Measurements from ENCODE around the gene SACS.

The SACS gene

GRCh38 chr13:23279321-23279720 is 154.2 kb downstream of the SACS start:
- no peak for DNase-seq (ENCODE audit: low read depth)
